SH-SY5Y (cell line): ENCODE measurements around the gene PALM.

Experiments
- GATA2 ChIP-seq: IDR thresholded peaks from 2 replicates; pipeline ENCODE4 v1.6.1; 2011; ENCODE audit warnings: mild to moderate bottlenecking, low read depth, low read length
- GATA3 ChIP-seq: IDR thresholded peaks from 2 replicates; pipeline ENCODE4 v1.6.1; 2011; ENCODE audit warnings: low read depth, mild to moderate bottlenecking, low read length, moderate library complexity

DNA sequence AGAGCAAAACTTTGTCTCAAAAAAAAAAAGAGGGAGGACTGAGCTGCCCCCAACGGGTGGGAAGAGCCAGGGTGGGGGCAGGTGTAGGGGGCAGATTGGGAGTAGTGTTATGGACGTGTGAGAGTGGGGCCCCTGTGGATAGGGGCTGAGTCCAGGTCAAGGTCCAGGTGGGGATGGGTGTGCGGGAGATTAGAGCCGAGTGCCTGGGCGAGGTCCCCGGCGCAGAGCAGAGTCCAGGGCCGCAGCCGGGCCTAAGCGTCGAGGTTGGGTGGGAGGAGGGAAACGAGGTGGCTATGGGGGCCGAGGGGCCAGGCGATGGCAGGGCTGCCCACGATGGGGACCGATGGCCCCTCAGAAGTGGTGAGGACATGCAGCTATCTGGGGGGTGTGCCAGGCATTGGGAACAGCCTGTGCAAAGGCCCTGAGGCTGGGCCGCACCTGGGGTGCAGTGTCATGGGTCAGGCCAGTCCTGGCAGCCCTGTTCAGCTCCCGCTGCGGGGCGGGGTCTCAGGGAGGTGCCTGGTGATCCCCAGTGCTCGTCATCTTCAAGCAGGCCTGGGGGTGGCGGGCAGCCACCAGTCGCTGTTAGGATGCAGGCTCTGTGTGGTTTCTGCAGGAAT lies 29.9 kb downstream of the PALM start:
- TF ChIP-seq GATA3 (no peak), GATA2 (no peak)
